ENCODE data around the gene XPO1. TPM values are rescaled to one million over a fixed set of nuclear protein-coding genes. Genes with fewer than 3 reads are reported as not detected.

The XPO1 gene
- total and polyA plus RNA-seq, 12 donors, result 48.6 to 137 (median 79.1) TPM

DNA sequence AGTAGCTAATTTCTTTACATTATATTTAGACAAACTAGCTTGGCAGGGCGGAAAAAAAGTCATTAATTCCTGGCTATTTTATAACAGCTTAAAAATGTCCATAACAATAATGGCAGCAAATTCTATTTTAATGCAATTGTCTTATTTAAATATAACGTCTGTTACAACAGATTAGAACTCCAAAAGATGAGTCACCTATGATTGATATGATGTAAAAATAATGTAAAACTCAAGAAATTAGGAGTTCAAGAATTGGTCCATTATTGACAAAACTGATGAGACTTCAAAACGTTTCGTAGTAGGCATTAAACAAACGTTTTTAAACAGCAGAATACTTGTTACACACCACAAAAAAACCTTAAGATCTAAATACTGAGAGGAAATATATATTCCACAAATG is 2.7 kb downstream of the XPO1 start:
- Histone ChIP-seq H3K36me3 (replicated peaks in 1 of 2) (no peaks in the 10 kb centered on the region), H3K4me3 (peak overlapping the region in 2 of 4 donors; percentile 56 to 82), H3K27me3 (no peaks in the 10 kb centered on the region), H3K27ac (peak overlapping the region in 1 of 5 donors; percentile 99), H3K9me3 (replicated peaks in 1 of 3) (no peaks in the 10 kb centered on the region), H3K4me1 (replicated peaks in 1 of 2) (peaks cover 19 to 47% of the 10 kb centered on the region in 2 donors)
- no peak for TF ChIP-seq POLR2A (IDR thresholded peaks at IDR 0.05)
- WGBS, 4 donors, result 11 to 17% (median 13%) methylated on average over 5 of the region's 5 CpGs
- intact Hi-C loops (cut with DNase I), result no loop called here
- DNase-seq, result no peak

DNA sequence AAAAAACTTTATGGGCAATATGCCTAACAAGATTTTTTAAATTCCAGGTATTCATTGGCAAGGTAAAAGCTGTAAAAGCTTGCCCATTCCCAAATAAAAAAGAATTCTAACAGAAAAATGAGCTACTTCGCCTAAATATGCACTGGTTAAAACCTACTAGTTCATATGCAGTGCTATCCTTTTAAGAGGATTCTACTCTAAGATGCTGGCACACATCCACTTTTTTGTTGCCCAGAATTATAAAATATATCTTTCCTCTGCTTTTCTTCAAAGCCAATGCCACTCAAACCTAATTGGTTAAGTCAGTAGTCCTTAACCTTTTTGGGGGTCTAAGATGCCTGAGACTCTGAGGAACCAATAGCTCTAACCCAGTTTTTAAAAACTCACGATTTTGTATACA is 3.2 kb downstream of the XPO1 start:
- WGBS, 4 donors, result 22 to 30% (median 27%) methylated on average over 2 of the region's 2 CpGs
- no peak for DNase-seq
- intact Hi-C loops (cut with DNase I), result no loop called here
- peak overlapping the region in 1 of 5 donors; percentile 99 for H3K27ac ChIP-seq
- peak overlapping the region in 1 of 4 donors; percentile 56 for H3K4me3 ChIP-seq
- H3K9me3 ChIP-seq (replicated peaks in 1 of 3), result no peaks in the 10 kb centered on the region
- H3K4me1 ChIP-seq (replicated peaks in 1 of 2), result peaks cover 19 to 47% of the 10 kb centered on the region in 2 donors
- H3K36me3 ChIP-seq (replicated peaks in 1 of 2), result no peaks in the 10 kb centered on the region
- TF ChIP-seq, protein P1, sequence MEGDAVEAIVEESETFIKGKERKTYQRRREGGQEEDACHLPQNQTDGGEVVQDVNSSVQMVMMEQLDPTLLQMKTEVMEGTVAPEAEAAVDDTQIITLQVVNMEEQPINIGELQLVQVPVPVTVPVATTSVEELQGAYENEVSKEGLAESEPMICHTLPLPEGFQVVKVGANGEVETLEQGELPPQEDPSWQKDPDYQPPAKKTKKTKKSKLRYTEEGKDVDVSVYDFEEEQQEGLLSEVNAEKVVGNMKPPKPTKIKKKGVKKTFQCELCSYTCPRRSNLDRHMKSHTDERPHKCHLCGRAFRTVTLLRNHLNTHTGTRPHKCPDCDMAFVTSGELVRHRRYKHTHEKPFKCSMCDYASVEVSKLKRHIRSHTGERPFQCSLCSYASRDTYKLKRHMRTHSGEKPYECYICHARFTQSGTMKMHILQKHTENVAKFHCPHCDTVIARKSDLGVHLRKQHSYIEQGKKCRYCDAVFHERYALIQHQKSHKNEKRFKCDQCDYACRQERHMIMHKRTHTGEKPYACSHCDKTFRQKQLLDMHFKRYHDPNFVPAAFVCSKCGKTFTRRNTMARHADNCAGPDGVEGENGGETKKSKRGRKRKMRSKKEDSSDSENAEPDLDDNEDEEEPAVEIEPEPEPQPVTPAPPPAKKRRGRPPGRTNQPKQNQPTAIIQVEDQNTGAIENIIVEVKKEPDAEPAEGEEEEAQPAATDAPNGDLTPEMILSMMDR (IDR thresholded peaks at IDR 0.05), result no peak
- TF ChIP-seq POLR2A (IDR thresholded peaks at IDR 0.05), result no peak
- no peaks in the 10 kb centered on the region for H3K27me3 ChIP-seq

DNA sequence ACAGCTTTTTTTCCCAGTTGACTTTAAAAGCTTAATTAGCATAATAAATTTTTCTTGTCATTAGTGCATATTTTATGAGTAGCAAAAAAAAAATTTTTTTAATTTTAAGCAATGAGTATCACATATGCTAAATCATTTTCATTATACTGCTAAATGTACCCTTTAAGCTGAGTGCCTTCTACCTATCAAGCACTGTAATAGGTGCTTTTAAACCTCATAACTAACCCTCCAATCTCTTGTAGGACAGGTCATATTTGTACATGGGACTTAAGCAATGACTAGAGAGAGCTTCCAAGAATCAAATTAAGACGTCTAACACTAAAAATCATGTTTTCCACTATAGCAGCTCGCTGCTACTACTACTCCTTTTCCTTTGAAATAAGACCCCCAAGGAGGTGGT is 7.4 kb downstream of the XPO1 start:
- DNase-seq, result no peak
- 63 to 82% (median 74%) methylated on average over 2 of the region's 2 CpGs for WGBS, 4 donors
- Histone ChIP-seq H3K9me3 (replicated peaks in 1 of 3) (no peaks in the 10 kb centered on the region), H3K27ac (no peak overlapping the region), H3K27me3 (no peaks in the 10 kb centered on the region), H3K36me3 (replicated peaks in 1 of 2) (peaks cover 0 to 4% of the 10 kb centered on the region in 2 donors), H3K4me3 (no peak overlapping the region), H3K4me1 (replicated peaks in 1 of 2) (peaks cover 12 to 55% of the 10 kb centered on the region in 2 donors)
- TF ChIP-seq, protein P1 (IDR thresholded peaks at IDR 0.05), result no peak
- no peak for TF ChIP-seq POLR2A (IDR thresholded peaks at IDR 0.05)
- intact Hi-C loops (cut with DNase I), result no loop called here

DNA sequence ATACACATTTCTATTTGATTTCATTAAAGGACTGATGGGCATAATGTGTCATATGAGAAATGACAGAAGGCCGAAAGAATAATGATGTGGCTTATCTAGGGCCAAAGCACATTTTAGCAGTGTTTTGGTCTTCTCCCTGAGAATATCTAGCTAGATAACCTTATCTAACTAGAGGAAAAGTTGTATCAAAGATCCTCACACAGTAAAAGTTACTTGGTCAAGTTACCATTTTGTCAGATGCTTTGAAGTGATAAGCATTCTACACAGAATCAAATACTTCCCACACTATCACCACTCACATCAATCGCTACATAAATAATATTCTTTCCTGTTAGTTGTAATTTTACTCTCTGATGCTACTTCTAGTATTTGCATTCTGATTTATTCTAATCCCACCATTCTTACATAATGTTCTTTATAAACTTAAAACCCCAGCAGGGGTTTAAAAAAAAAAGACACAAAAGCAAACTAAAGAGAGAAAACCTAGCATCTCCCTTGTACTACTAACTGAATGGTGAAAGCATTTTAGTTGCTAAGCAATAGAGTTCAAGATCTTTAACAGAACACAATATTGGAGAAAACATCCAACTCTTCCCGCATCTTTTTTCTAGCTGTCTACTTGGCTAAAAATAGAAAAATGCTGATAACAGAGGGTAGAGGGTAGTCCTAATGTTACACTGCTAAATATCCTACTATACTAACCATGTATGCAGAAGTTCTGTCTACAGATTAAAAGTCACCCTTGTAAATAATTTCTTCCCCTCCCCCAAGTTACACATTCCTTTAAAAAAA is 8.0 kb downstream of the XPO1 start:
- DNase-seq, result no peak
- Histone ChIP-seq H3K4me3 (no peak overlapping the region), H3K27me3 (no peaks in the 10 kb centered on the region), H3K9me3 (replicated peaks in 1 of 3) (no peaks in the 10 kb centered on the region), H3K27ac (peak overlapping the region in 1 of 5 donors; percentile 14), H3K36me3 (replicated peaks in 1 of 2) (peaks cover 0 to 10% of the 10 kb centered on the region in 2 donors), H3K4me1 (replicated peaks in 1 of 2) (peaks cover 7 to 54% of the 10 kb centered on the region in 2 donors)
- TF ChIP-seq POLR2A (IDR thresholded peaks at IDR 0.05), result no peak
- TF ChIP-seq, protein P1 (IDR thresholded peaks at IDR 0.05), result no peak
- intact Hi-C loops (cut with DNase I), result no loop called here
- WGBS, 4 donors, result 54 to 64% (median 60%) methylated on average over 3 of the region's 3 CpGs
